WTC11 (cell line): Measurements from ENCODE around the gene PADI2. TPM values are rescaled to one million over a fixed set of nuclear protein-coding genes. Genes with fewer than 3 reads are reported as not detected.
A peak's percentile ranks its signal among the peaks of the same experiment; 100 is the strongest.

ENCODE experiments used
- ATAC-seq: fragments of 200-7000 bp; cut with Tn5 transposase; 2 replicates; pipeline ENCODE4 v1.10.0; 2021; ENCODE audit warnings: mild to moderate bottlenecking, moderate library complexity
- CTCF ChIA-PET: fragments of 300-600 bp; sonication (Branson Sonifier 250); formaldehyde crosslinking; loops from one replicate; lab custom pipeline; 2021; ENCODE audit warnings: antibody characterized with exemption; lab: Charles Lee
- POLR2A ChIA-PET: fragments of 350-600 bp; sonication (Branson Sonifier 250); formaldehyde crosslinking; loops from one replicate; lab custom pipeline; 2021; ENCODE audit warnings: antibody characterized with exemption; lab: Charles Lee
- DNase-seq: peaks from one replicate; pipeline ENCODE4 v3.0.0; 2021; ENCODE audit warnings: low spot score
- H3K27ac Mint-ChIP-seq: 2 replicates; pipeline ENCODE4 v1.8.0; 2021; ENCODE audit warnings: mixed read lengths
- H3K27me3 Mint-ChIP-seq: 2 replicates; pipeline ENCODE4 v1.8.0; 2021; ENCODE audit warnings: low read depth, mild to moderate bottlenecking, moderate library complexity, mixed read lengths
- H3K36me3 Mint-ChIP-seq: 2 replicates; pipeline ENCODE4 v1.8.0; 2021; ENCODE audit warnings: mixed read lengths
- H3K4me1 Mint-ChIP-seq: 2 replicates; pipeline ENCODE4 v1.8.0; 2022; ENCODE audit warnings: mixed read lengths
- H3K4me3 Mint-ChIP-seq: 2 replicates; pipeline ENCODE4 v1.8.0; 2021; ENCODE audit warnings: mild to moderate bottlenecking, moderate library complexity, mixed read lengths
- H3K9me3 Mint-ChIP-seq: 2 replicates; pipeline ENCODE4 v1.8.0; 2021; ENCODE audit warnings: mixed read lengths
- ATF1 ChIP-seq: sonication (generic); formaldehyde crosslinking; IDR thresholded peaks from 2 replicates; pipeline ENCODE4 v1.8.1; 2023; ENCODE audit warnings: mild to moderate bottlenecking, moderate library complexity, missing genetic modification reagents
- CREM ChIP-seq: sonication (generic); formaldehyde crosslinking; IDR thresholded peaks from 2 replicates; pipeline ENCODE4 v1.8.1; 2022; ENCODE audit warnings: mild to moderate bottlenecking, missing genetic modification reagents, moderate library complexity
- EMX1 ChIP-seq: fragments of 250-450 bp; sonication (Bioruptor Pico); IDR thresholded peaks from 2 replicates; pipeline ENCODE4 v1.8.0; 2021; ENCODE audit warnings: mild to moderate bottlenecking
- FOXK1 ChIP-seq: sonication (generic); formaldehyde crosslinking; IDR thresholded peaks from 2 replicates; pipeline ENCODE4 v1.8.0; 2022; ENCODE audit warnings: mild to moderate bottlenecking, moderate library complexity, missing genetic modification reagents
- GABPB1 ChIP-seq: sonication (generic); formaldehyde crosslinking; IDR thresholded peaks from 2 replicates; pipeline ENCODE4 v1.8.1; 2023; ENCODE audit warnings: mild to moderate bottlenecking, missing genetic modification reagents
- GRHL2 ChIP-seq: fragments of 250-450 bp; sonication (Bioruptor Pico); IDR thresholded peaks from 2 replicates; pipeline ENCODE4 v1.8.0; 2022; ENCODE audit warnings: mild to moderate bottlenecking, moderate library complexity; ENCODE audit not compliant: insufficient replicate concordance, severe bottlenecking
- JAZF1 ChIP-seq: fragments of 250-450 bp; sonication (Bioruptor Pico); IDR thresholded peaks from 2 replicates; pipeline ENCODE4 v1.9.0; 2021; ENCODE audit warnings: moderate library complexity, mild to moderate bottlenecking, inconsistent platforms
- KAT7 ChIP-seq: sonication (generic); formaldehyde crosslinking; IDR thresholded peaks from 2 replicates; pipeline ENCODE4 v1.8.1; 2023; ENCODE audit warnings: missing genetic modification reagents, mild to moderate bottlenecking, borderline replicate concordance
- MYBL2 ChIP-seq: sonication (generic); formaldehyde crosslinking; IDR thresholded peaks from 2 replicates; pipeline ENCODE4 v1.8.1; 2023; ENCODE audit warnings: mild to moderate bottlenecking, moderate library complexity, missing genetic modification reagents
- OVOL2 ChIP-seq: fragments of 250-450 bp; sonication (Bioruptor Pico); IDR thresholded peaks from 2 replicates; pipeline ENCODE4 v1.9.0; 2021; ENCODE audit warnings: mild to moderate bottlenecking, borderline replicate concordance
- PRRX2 ChIP-seq: fragments of 250-450 bp; sonication (Bioruptor Pico); IDR thresholded peaks from 2 replicates; pipeline ENCODE4 v1.8.0; 2021; ENCODE audit warnings: mild to moderate bottlenecking
- RELA ChIP-seq: sonication (generic); formaldehyde crosslinking; IDR thresholded peaks from 2 replicates; pipeline ENCODE4 v1.8.1; 2022; ENCODE audit warnings: missing genetic modification reagents, mild to moderate bottlenecking, borderline replicate concordance
- SMAD4 ChIP-seq: sonication (generic); formaldehyde crosslinking; IDR thresholded peaks from 2 replicates; pipeline ENCODE4 v1.8.0; 2022; ENCODE audit warnings: mild to moderate bottlenecking, missing genetic modification reagents
- ZNF219 ChIP-seq: sonication (generic); formaldehyde crosslinking; IDR thresholded peaks from 2 replicates; pipeline ENCODE4 v1.8.0; 2023; ENCODE audit warnings: missing genetic modification reagents, mild to moderate bottlenecking, borderline replicate concordance
- ZNF396 ChIP-seq: fragments of 250-450 bp; sonication (Bioruptor Pico); IDR thresholded peaks from 2 replicates; pipeline ENCODE4 v1.8.0; 2021; ENCODE audit warnings: mild to moderate bottlenecking, moderate library complexity, borderline replicate concordance
- ZNF532 ChIP-seq: fragments of 250-450 bp; sonication (Bioruptor Pico); IDR thresholded peaks from 2 replicates; pipeline ENCODE4 v1.9.0; 2021; ENCODE audit warnings: mild to moderate bottlenecking, borderline replicate concordance
- total RNA-seq: library from RNA; stranded (reverse); gene quantifications from 3 replicates; pipeline ENCODE4 v1.2.3, GENCODE V29; 2021
- TF ChIP-seq, protein P1 (sequence below): sonication (generic); formaldehyde crosslinking; IDR thresholded peaks from 2 replicates; pipeline ENCODE4 v1.8.0; 2022; ENCODE audit warnings: mild to moderate bottlenecking, missing genetic modification reagents
- TF ChIP-seq, protein P2 (sequence below): sonication (generic); formaldehyde crosslinking; IDR thresholded peaks from 2 replicates; pipeline ENCODE4 v1.8.1; 2023; ENCODE audit warnings: mild to moderate bottlenecking, missing genetic modification reagents
- TF ChIP-seq, protein P3 (sequence below): sonication (generic); formaldehyde crosslinking; IDR thresholded peaks from 2 replicates; pipeline ENCODE4 v1.8.0; 2022; ENCODE audit warnings: mild to moderate bottlenecking, missing genetic modification reagents
- TF ChIP-seq, protein P4 (sequence below): fragments of 250-450 bp; sonication (Bioruptor Pico); conservative IDR thresholded peaks from 2 replicates; pipeline ENCODE4 v1.9.0; 2021; ENCODE audit warnings: mild to moderate bottlenecking

PADI2 gene
- total RNA-seq, 1 experiment from 2014 or later, result 3.8 TPM

DNA sequence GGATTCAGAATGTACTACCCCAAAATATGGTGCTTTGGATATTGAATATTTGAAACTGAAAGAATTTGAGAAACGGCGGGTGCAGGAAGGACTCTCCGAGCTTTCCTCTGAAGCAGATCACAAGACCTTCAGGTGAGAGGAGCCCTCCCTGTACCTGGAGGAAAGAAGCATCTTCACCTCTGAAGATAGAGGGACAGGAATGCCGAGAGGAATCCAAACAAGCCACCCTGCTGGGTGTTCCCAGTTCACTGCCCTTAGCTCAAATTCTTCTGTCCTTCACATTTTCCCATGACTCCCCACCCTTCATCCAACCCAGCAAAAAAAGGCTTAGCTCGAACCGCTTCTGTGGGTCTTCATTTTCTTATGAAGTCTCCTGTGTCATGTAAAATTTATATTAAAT, 18.2 kb upstream of the PADI2 start (continued):
- no peak for TF ChIP-seq ZNF532

- peaks cover 10% of the 10 kb centered on the region for H3K4me1 Mint-ChIP-seq
- H3K27me3 Mint-ChIP-seq, result peaks cover 7% of the 10 kb centered on the region
- TF ChIP-seq ZNF396 (CRISPR knock-in tag) (no peak), MYBL2 (no peak)
- peaks cover 9% of the 10 kb centered on the region for H3K9me3 Mint-ChIP-seq
- ATAC-seq, result no peak
- H3K36me3 Mint-ChIP-seq, result 0 out of 2 replicates have a peak, but pooled peaks cover 2% of the 10 kb centered on the region
- ChIA-PET POLR2A (no interaction called here), CTCF (interaction anchor here (1.2 to 1.7 kb wide), 3 partner anchors 7 to 199 kb away, joined by 3 to 6 read pairs (median 5); no protein-coding TSS in a partner anchor)
- no peak for DNase-seq
- H3K27ac Mint-ChIP-seq, result peak overlapping the region; percentile 37
- no peak overlapping the region for H3K4me3 Mint-ChIP-seq
Measured at GRCh38 chr1:17136936-17137335, 17.7 kb upstream of the PADI2 start.

GRCh38 chr1:17136145-17136544, 16.9 kb upstream of the PADI2 start:
- H3K9me3 Mint-ChIP-seq, result peaks cover 9% of the 10 kb centered on the region
- peaks cover 7% of the 10 kb centered on the region for H3K27me3 Mint-ChIP-seq
- H3K4me1 Mint-ChIP-seq, result peaks cover 10% of the 10 kb centered on the region
- H3K27ac Mint-ChIP-seq, result no peak overlapping the region
- POLR2A ChIA-PET, result interaction anchor here (0.5 kb wide), 1 partner anchor 347 kb away, joined by 3 read pairs; no protein-coding TSS in a partner anchor
- CTCF ChIA-PET, result interaction anchor here (1.5 to 1.7 kb wide), 2 partner anchors 10 to 101 kb away, joined by 6 read pairs; no protein-coding TSS in a partner anchor
- TF ChIP-seq GABPB1 (CRISPR knock-in tag) (no peak), FOXK1 (no peak), ATF1 (CRISPR knock-in tag) (no peak), PRRX2 (CRISPR knock-in tag) (no peak), RELA (CRISPR knock-in tag) (no peak), ZNF219 (CRISPR knock-in tag) (no peak), CREM (CRISPR knock-in tag) (no peak), OVOL2 (CRISPR knock-in tag) (no peak), JAZF1 (no peak), SMAD4 (CRISPR knock-in tag) (no peak), KAT7 (CRISPR knock-in tag) (no peak), ZNF396 (CRISPR knock-in tag) (no peak), MYBL2 (no peak), GRHL2 (CRISPR knock-in tag) (no peak), EMX1 (CRISPR knock-in tag) (no peak)
- TF ChIP-seq, protein P1, sequence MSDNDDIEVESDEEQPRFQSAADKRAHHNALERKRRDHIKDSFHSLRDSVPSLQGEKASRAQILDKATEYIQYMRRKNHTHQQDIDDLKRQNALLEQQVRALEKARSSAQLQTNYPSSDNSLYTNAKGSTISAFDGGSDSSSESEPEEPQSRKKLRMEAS, result no peak
- TF ChIP-seq, protein P2, sequence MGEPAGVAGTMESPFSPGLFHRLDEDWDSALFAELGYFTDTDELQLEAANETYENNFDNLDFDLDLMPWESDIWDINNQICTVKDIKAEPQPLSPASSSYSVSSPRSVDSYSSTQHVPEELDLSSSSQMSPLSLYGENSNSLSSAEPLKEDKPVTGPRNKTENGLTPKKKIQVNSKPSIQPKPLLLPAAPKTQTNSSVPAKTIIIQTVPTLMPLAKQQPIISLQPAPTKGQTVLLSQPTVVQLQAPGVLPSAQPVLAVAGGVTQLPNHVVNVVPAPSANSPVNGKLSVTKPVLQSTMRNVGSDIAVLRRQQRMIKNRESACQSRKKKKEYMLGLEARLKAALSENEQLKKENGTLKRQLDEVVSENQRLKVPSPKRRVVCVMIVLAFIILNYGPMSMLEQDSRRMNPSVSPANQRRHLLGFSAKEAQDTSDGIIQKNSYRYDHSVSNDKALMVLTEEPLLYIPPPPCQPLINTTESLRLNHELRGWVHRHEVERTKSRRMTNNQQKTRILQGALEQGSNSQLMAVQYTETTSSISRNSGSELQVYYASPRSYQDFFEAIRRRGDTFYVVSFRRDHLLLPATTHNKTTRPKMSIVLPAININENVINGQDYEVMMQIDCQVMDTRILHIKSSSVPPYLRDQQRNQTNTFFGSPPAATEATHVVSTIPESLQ (CRISPR knock-in tag), result no peak
- TF ChIP-seq, protein P3, sequence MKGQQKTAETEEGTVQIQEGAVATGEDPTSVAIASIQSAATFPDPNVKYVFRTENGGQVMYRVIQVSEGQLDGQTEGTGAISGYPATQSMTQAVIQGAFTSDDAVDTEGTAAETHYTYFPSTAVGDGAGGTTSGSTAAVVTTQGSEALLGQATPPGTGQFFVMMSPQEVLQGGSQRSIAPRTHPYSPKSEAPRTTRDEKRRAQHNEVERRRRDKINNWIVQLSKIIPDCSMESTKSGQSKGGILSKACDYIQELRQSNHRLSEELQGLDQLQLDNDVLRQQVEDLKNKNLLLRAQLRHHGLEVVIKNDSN (CRISPR knock-in tag), result no peak
- TF ChIP-seq, protein P4, sequence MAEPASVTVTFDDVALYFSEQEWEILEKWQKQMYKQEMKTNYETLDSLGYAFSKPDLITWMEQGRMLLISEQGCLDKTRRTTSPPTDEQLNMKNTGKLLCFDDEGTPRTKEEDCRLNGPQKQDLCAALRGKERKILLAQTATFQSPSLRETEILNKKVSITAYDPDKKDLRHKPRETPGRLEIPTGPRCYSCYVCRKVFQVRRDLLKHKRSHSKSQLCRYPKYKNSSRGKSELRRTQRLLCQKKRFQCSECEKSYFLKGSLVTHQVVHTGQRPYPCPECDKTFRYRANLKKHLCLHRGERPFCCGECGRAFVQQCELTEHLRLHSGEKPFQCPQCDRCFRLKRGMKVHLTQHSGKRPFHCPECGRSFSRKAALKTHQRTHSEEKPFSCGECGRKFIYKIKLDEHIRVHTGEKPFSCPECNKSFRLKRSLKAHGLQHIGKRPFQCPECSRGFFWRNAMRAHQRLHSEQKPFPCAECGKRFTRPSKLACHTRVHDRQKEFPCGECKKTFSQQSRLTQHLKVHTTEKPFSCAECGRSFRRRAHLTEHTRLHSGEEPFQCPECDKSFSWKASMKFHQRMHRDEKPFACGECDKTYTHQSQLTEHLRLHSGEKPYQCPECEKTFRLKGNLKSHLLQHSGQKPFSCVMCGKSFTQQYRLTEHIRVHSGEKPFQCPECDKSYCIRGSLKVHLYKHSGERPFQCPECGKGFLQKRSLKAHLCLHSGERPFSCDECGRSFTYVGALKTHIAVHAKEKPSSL (CRISPR knock-in tag), result no peak
- DNase-seq, result no peak
- ATAC-seq, result no peak
- 0 out of 2 replicates have a peak, but pooled peaks cover 2% of the 10 kb centered on the region for H3K36me3 Mint-ChIP-seq
- no peak overlapping the region for H3K4me3 Mint-ChIP-seq
